Mesenteric fat pad (tissue), 1 donor: Measurements from ENCODE around the gene MGP. TPM values are rescaled to one million over a fixed set of nuclear protein-coding genes. Genes with fewer than 3 reads are reported as not detected.

Experiments
- total RNA-seq: library from RNA; stranded (reverse); fragmentation: NEBNext Ultra II Directional; extraction: Animal tissue kit (Norgen Biotek cat#: 25700); gene quantifications from one replicate; pipeline ENCODE4 v1.2.1, GENCODE V29; 2021
- donor health status: DM: yes; HTN: yes; CAD: no.

MGP gene
- total RNA-seq, 1 donor from 2014 or later: 2,401 TPM

Other genes with a start within 250 kb of the MGP start
- not detected for gene GUCY2C, start 189.3 kb downstream of the MGP start, total RNA-seq
- 45.4 TPM for gene WBP11, start 82.4 kb downstream of the MGP start, total RNA-seq
- gene C12orf60, start 82.2 kb downstream of the MGP start, total RNA-seq: 0.51 TPM
- gene SMCO3, start 71.7 kb downstream of the MGP start, total RNA-seq: not detected
- gene ART4, start 42.3 kb downstream of the MGP start, total RNA-seq: 1.6 TPM
- 0.87 TPM for gene ERP27, start 52.7 kb upstream of the MGP start, total RNA-seq
- gene ARHGDIB, start 75.7 kb upstream of the MGP start, total RNA-seq: 136 TPM
- gene PDE6H, start 87.2 kb upstream of the MGP start, total RNA-seq: not detected